ENCODE results near the gene RNF151. TPM values are rescaled to one million over a fixed set of nuclear protein-coding genes. Genes with fewer than 3 reads are reported as not detected.
A peak's percentile ranks its signal among the peaks of the same experiment; 100 is the strongest.

RNF151 gene
- total RNA-seq, 5 donors from 2014 or later (not counting 1 experiment from before 2014, with no cell fraction given), result 0.38 to 0.66 (median 0.44) TPM; not detected in 2

DNA sequence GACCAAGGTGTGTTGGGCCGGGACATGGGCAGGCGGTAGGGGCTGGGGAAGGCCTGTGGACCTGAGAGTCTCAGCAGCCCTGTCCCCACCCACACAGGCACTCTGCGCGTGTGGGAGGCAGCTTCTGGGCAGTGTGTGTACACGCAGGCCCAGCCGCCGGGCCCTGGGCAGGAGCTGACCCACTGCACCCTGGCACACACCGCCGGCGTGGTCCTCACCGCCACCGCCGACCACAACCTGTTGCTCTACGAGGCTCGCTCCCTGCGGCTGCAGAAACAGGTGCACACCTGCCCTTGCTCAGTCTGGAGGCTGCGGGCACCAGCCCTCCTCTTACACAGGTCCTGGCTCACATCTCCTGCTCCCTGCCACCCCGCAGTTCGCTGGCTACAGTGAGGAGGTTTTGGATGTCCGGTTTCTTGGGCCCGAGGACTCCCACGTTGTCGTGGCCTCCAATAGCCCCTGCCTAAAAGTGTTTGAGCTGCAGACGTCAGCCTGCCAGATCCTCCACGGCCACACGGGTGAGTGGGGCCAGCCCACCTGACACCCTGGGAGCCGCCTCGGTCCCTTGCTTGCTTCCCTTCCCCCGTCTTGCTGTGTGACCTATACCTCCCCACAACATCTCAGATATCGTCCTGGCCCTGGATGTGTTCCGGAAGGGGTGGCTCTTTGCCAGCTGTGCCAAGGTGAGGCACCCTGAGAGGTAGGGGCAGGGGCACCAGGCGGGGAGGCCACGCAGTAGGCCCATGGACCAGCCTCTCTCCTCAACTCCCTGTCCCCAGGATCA, 9.0 kb downstream of the RNF151 start:
- Histone ChIP-seq H3K4me3 (ENCODE audit: control insufficient read depth in 1 of 2, extremely low read depth in 1 of 2, low read length in 1 of 2) (no peak overlapping the region), H3K27ac (ENCODE audit: low read length) (no peak overlapping the region), H3K9me3 (no peaks in the 10 kb centered on the region), H3K27me3 (replicated peaks in 1 of 2; ENCODE audit: control insufficient read depth in 2 of 2, extremely low read depth in 1 of 2, insufficient read depth in 2 of 2, low read length in 1 of 2) (peaks cover 0 to 74% of the 10 kb centered on the region in 2 experiments), H3K4me1 (ENCODE audit: control insufficient read depth in 1 of 2, extremely low read depth in 1 of 2, insufficient read depth in 2 of 2, low read length in 2 of 2) (peaks cover 2 to 42% of the 10 kb centered on the region in 2 experiments), H3K36me3 (ENCODE audit: control insufficient read depth in 2 of 2, extremely low read depth in 1 of 2, insufficient read depth in 1 of 2, low read length in 1 of 2) (peaks cover 17 to 38% of the 10 kb centered on the region in 2 donors)
- CTCF ChIA-PET, result interaction anchor here in 1 of 2 donors (0.5 kb wide), 1 partner anchor 202 kb away, joined by 3 read pairs; no protein-coding TSS in a partner anchor
- peaks cover 18 to 24% (median 23%) of the 10 kb centered on the region in 3 donors for H3K4me1 Mint-ChIP-seq
- peaks cover 0 to 9% of the 10 kb centered on the region in 2 donors for H3K27me3 Mint-ChIP-seq
- H3K36me3 Mint-ChIP-seq, result peaks cover 20% of the 10 kb centered on the region
- peak overlapping the region in 1 of 3 donors; percentile 6 for H3K4me3 Mint-ChIP-seq
- DNase-seq, result no peak
- no peak overlapping the region for H3K27ac Mint-ChIP-seq
- POLR2A ChIA-PET, result no interaction called here
- no peaks in the 10 kb centered on the region for H3K9me3 Mint-ChIP-seq
- ATAC-seq (replicated peaks in 1 of 4), result no peak
- 97% methylated on average over 18 of the region's 33 CpGs for WGBS (ENCODE audit: insufficient coverage)

DNA sequence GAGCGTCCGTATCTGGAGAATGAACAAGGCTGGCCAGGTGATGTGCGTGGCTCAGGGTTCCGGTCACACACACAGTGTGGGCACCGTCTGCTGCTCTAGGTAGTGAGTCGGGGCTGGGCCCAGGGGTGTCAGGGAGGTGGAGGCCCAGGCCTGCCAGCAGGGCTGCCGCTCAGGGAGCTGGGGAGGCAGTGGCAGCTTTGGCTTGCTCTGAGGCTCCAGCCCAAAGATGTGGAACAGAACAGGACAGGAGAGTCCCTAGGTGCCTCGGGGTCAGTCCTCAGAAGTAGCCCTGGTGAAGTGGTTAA, 9.5 kb downstream of the RNF151 start:
- peaks cover 14 to 20% (median 18%) of the 10 kb centered on the region in 3 donors for H3K4me1 Mint-ChIP-seq
- H3K36me3 Mint-ChIP-seq, result peaks cover 20% of the 10 kb centered on the region

DNA sequence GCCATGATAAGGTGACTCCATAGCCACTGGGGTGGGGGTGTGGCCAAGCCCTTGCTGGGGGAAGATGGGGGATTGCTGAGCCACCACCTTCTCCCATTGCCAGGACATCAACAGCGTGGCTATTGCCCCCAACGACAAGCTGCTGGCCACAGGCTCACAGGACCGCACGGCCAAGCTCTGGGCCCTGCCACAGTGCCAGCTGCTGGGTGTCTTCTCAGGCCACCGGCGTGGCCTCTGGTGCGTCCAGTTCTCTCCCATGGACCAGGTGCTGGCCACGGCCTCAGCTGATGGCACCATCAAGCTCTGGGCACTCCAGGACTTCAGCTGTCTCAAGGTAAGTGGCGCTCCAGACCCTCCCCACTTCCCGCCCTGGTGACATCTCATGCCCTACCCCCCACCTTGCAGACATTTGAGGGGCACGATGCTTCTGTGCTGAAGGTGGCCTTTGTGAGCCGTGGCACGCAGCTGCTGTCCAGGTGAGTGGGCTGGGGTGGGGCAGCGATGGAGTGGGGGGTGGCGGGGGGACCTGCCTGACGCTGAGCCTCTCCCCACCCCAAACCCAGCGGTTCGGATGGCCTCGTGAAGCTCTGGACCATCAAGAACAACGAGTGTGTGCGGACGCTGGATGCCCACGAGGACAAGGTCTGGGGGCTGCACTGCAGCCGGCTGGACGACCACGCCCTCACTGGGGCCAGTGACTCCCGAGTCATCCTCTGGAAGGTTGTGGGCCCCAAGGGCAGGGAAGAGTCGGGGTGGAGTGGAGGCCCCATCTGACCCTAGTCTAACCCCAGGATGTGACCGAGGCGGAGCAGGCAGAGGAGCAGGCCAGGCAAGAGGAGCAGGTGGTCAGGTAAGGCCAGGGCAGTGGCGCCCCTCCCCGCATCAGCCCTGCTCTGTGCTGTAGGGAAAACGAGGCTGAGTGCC, 10.6 kb downstream of the RNF151 start:
- Histone ChIP-seq H3K4me3 (ENCODE audit: control insufficient read depth in 1 of 2, extremely low read depth in 1 of 2, low read length in 1 of 2) (no peak overlapping the region), H3K27ac (ENCODE audit: low read length) (no peak overlapping the region), H3K9me3 (no peaks in the 10 kb centered on the region), H3K36me3 (ENCODE audit: control insufficient read depth in 2 of 2, extremely low read depth in 1 of 2, insufficient read depth in 1 of 2, low read length in 1 of 2) (peaks cover 17 to 38% of the 10 kb centered on the region in 2 donors), H3K27me3 (replicated peaks in 1 of 2; ENCODE audit: control insufficient read depth in 2 of 2, extremely low read depth in 1 of 2, insufficient read depth in 2 of 2, low read length in 1 of 2) (peaks cover 0 to 90% of the 10 kb centered on the region in 2 experiments), H3K4me1 (ENCODE audit: control insufficient read depth in 1 of 2, extremely low read depth in 1 of 2, insufficient read depth in 2 of 2, low read length in 2 of 2) (peaks cover 2 to 32% of the 10 kb centered on the region in 2 experiments)
- H3K4me1 Mint-ChIP-seq, result peaks cover 5 to 11% (median 8%) of the 10 kb centered on the region in 3 donors
- WGBS (ENCODE audit: insufficient coverage), result 98% methylated on average over 22 of the region's 33 CpGs
- H3K9me3 Mint-ChIP-seq, result no peaks in the 10 kb centered on the region
- ATAC-seq (replicated peaks in 1 of 4), result no peak
- H3K4me3 Mint-ChIP-seq, result no peak overlapping the region
- no peak overlapping the region for H3K27ac Mint-ChIP-seq
- no peak for DNase-seq
- H3K27me3 Mint-ChIP-seq, result peaks cover 0 to 22% of the 10 kb centered on the region in 2 donors
- CTCF ChIA-PET, result interaction anchor here in 1 of 2 donors (0.6 kb wide), 1 partner anchor 168 kb away, joined by 4 read pairs; no protein-coding TSS in a partner anchor
- H3K36me3 Mint-ChIP-seq, result peaks cover 18% of the 10 kb centered on the region
- POLR2A ChIA-PET, result no interaction called here

More for the DNA sequence above, 9.5 kb downstream of the RNF151 start:
- H3K27me3 Mint-ChIP-seq, result peaks cover 0 to 15% of the 10 kb centered on the region in 2 donors
- Histone ChIP-seq H3K4me1 (ENCODE audit: control insufficient read depth in 1 of 2, extremely low read depth in 1 of 2, insufficient read depth in 2 of 2, low read length in 2 of 2) (peaks cover 2 to 37% of the 10 kb centered on the region in 2 experiments), H3K27ac (ENCODE audit: low read length) (no peak overlapping the region), H3K4me3 (ENCODE audit: control insufficient read depth in 1 of 2, extremely low read depth in 1 of 2, low read length in 1 of 2) (no peak overlapping the region), H3K36me3 (ENCODE audit: control insufficient read depth in 2 of 2, extremely low read depth in 1 of 2, insufficient read depth in 1 of 2, low read length in 1 of 2) (peaks cover 17 to 38% of the 10 kb centered on the region in 2 donors), H3K9me3 (no peaks in the 10 kb centered on the region), H3K27me3 (replicated peaks in 1 of 2; ENCODE audit: control insufficient read depth in 2 of 2, extremely low read depth in 1 of 2, insufficient read depth in 2 of 2, low read length in 1 of 2) (peaks cover 0 to 80% of the 10 kb centered on the region in 2 experiments)
- H3K27ac Mint-ChIP-seq, result no peak overlapping the region
- WGBS (ENCODE audit: insufficient coverage), result 100% methylated on average over 8 of the region's 8 CpGs
- ChIA-PET CTCF (interaction anchor here in 1 of 2 donors (0.5 kb wide), 1 partner anchor 202 kb away, joined by 3 read pairs; no protein-coding TSS in a partner anchor), POLR2A (no interaction called here)
- no peak for DNase-seq
- H3K9me3 Mint-ChIP-seq, result no peaks in the 10 kb centered on the region
- ATAC-seq (replicated peaks in 1 of 4), result no peak
- peak overlapping the region in 1 of 3 donors; percentile 6 for H3K4me3 Mint-ChIP-seq

DNA sequence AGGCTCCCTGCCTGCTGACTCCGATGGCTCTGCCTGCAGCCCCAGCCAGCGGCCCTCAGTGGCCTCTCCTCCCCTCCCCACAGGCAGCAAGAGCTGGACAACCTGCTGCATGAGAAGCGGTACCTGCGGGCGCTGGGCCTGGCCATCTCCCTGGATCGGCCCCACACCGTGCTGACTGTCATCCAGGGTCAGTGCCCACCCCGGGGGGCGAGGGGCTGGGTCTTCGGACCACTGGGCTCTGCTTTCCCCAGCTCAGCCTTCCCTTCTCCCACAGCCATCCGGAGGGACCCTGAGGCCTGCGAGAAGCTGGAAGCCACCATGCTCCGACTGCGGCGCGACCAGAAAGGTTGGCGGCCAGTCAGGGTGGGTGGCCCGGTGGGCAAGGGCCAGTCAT, 11.2 kb downstream of the RNF151 start:
- Histone ChIP-seq H3K4me3 (ENCODE audit: control insufficient read depth in 1 of 2, extremely low read depth in 1 of 2, low read length in 1 of 2) (no peak overlapping the region), H3K27ac (ENCODE audit: low read length) (no peak overlapping the region), H3K27me3 (replicated peaks in 1 of 2; ENCODE audit: control insufficient read depth in 2 of 2, extremely low read depth in 1 of 2, insufficient read depth in 2 of 2, low read length in 1 of 2) (peaks cover 0 to 93% of the 10 kb centered on the region in 2 experiments), H3K9me3 (no peaks in the 10 kb centered on the region), H3K4me1 (ENCODE audit: control insufficient read depth in 1 of 2, extremely low read depth in 1 of 2, insufficient read depth in 2 of 2, low read length in 2 of 2) (peaks cover 0 to 27% of the 10 kb centered on the region in 2 experiments), H3K36me3 (ENCODE audit: control insufficient read depth in 2 of 2, extremely low read depth in 1 of 2, insufficient read depth in 1 of 2, low read length in 1 of 2) (peaks cover 17 to 38% of the 10 kb centered on the region in 2 donors)
- Mint-ChIP-seq H3K9me3 (no peaks in the 10 kb centered on the region), H3K36me3 (peaks cover 18% of the 10 kb centered on the region), H3K4me1 (peaks cover 5 to 11% (median 8%) of the 10 kb centered on the region in 3 donors), H3K4me3 (no peak overlapping the region), H3K27me3 (peaks cover 0 to 29% of the 10 kb centered on the region in 2 donors), H3K27ac (no peak overlapping the region)
- DNase-seq, result no peak
- no peak for ATAC-seq (replicated peaks in 1 of 4)
- CTCF ChIA-PET, result interaction anchor here in 1 of 2 donors (0.6 kb wide), 1 partner anchor 167 kb away, joined by 4 read pairs; no protein-coding TSS in a partner anchor
- POLR2A ChIA-PET, result no interaction called here
- 96% methylated on average over 18 of the region's 18 CpGs for WGBS (ENCODE audit: insufficient coverage)

DNA sequence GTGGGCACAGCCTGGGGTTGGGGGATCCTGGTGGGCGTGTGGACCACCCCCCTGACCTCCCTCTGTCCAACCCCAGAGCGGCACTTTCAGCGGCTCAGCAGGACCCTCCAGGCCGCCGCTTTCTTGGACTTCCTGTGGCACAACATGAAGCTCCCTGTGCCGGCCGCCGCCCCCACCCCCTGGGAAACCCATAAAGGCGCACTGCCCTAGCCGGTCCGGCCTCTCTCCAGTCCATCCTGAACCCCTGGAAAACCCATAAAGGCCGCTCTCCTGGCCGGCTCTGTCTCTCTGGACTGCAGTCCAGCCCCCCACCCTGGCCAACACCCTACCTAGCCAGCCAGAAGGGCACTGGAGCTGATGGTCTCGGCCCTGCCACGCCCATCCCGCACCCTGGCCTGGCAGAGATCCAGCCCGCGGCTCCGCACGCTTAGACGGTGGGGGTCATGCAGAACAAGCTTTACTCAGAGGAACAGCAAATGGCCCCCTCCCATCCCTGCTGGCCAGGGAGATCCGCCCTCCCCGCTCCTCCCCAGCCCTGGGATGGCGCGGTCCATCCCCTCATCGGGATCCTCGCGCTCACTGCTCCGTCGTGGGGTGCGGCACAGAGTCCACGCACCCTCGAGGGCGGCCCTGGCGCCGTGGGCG, 11.9 kb downstream of the RNF151 start:
- peaks cover 0 to 91% of the 10 kb centered on the region in 2 experiments for H3K27me3 ChIP-seq (replicated peaks in 1 of 2; ENCODE audit: control insufficient read depth in 2 of 2, extremely low read depth in 1 of 2, insufficient read depth in 2 of 2, low read length in 1 of 2)
- H3K4me1 ChIP-seq (ENCODE audit: control insufficient read depth in 1 of 2, extremely low read depth in 1 of 2, insufficient read depth in 2 of 2, low read length in 2 of 2), result peaks cover 0 to 28% of the 10 kb centered on the region in 2 experiments
- H3K9me3 ChIP-seq, result no peaks in the 10 kb centered on the region
- H3K36me3 ChIP-seq (ENCODE audit: control insufficient read depth in 2 of 2, extremely low read depth in 1 of 2, insufficient read depth in 1 of 2, low read length in 1 of 2), result peaks cover 17 to 38% of the 10 kb centered on the region in 2 donors
- H3K4me3 Mint-ChIP-seq, result no peak overlapping the region
- no peak overlapping the region for H3K4me3 ChIP-seq (ENCODE audit: control insufficient read depth in 1 of 2, extremely low read depth in 1 of 2, low read length in 1 of 2)
- 92% methylated on average over 35 of the region's 37 CpGs for WGBS (ENCODE audit: insufficient coverage)
- CTCF ChIA-PET, result no interaction called here
- H3K27ac Mint-ChIP-seq, result no peak overlapping the region
- H3K36me3 Mint-ChIP-seq, result peaks cover 18% of the 10 kb centered on the region
- H3K4me1 Mint-ChIP-seq, result peaks cover 7 to 11% (median 10%) of the 10 kb centered on the region in 3 donors
- H3K27ac ChIP-seq (ENCODE audit: low read length), result no peak overlapping the region
- no peaks in the 10 kb centered on the region for H3K9me3 Mint-ChIP-seq
- ATAC-seq (replicated peaks in 1 of 4), result no peak
- DNase-seq, result no peak
- H3K27me3 Mint-ChIP-seq, result peaks cover 0 to 32% of the 10 kb centered on the region in 2 donors
- POLR2A ChIA-PET, result no interaction called here
